Effector CD8-positive, alpha-beta T cell (primary cell): ENCODE measurements around the gene KITLG.
"Not testable (repeated sequence)": the region's sequence is repeated elsewhere in the genome, so short reads cannot be mapped to it uniquely, and the experiment has no call there.

ENCODE experiments used
- DNase-seq: peaks from one replicate; lab custom pipeline; 2025; lab: John Stamatoyannopoulos, UW

KITLG gene

DNA sequence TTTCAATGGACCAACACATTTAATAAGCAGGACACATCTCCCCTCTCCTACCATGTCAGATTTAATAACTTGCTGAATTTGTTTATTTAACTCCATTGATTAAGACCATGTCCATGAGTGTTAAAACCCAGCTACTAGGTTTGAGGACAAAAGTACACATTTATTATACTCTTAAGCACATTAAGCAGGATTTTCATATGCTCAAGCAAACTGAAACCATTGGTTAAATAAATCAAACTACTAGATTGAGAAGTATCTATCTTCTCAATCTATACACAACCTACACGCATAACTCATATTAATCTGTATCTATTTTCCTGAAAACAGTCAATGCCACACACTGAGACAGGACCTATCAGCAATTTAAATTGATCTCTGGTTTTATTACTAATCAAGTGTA lies 85.2 kb downstream of the KITLG start:
- no peak for DNase-seq

DNA sequence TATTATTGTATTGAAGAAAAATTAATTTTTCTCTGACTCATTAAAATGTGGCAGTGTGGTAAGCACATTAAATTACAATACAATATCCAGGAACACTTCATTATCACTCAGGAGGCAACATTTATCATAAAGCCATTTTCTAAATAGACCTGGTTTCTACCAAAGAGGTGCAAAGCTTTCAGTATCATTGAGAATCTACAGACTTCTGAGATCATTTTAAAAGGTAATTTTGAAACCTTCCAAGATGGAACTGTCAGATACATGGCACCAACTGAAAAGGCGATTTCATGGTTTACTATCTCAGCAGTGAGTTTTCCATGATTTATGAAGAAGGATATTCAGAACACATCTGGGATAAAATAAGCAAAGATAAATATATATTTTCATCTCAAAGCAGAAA lies 85.8 kb downstream of the KITLG start:
- no peak for DNase-seq

DNA sequence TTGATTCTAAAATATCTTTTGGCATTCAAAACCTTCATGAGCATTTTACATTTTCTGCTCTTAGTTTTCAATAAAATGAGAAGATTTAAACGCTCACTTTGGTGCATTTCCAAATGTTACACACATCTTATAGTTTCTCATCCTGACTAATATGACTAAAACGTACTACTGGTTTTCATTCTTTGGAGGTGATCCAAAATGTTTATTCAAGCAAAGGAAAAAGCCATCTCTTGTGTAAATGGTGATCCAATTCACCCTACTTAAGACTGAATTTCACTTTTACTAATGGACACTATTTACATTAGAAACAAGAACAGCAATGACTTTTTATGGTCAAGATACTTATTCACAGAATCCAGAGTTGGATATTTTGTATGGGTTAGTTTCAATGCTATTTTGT lies 86.6 kb downstream of the KITLG start:
- DNase-seq, result no peak

DNA sequence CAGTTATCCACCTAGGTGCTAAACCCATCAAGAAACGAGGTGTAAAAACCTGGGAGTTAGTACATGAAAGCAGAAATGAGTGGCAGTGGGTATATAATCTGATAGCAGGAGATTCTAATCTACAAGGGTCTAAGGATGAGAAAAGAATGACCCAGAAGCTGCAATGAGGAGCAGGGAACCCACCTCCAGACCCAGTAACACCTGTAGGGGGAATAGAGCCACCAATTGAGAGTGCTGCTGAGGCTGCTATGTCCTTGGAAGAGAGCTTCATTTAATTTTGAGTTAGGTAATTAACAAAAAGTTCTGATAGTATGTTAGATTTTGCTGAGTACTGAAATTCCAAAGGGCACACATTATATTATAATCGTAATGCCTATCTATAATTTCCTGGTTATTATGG lies 89.8 kb downstream of the KITLG start:
- DNase-seq, result no peak

DNA sequence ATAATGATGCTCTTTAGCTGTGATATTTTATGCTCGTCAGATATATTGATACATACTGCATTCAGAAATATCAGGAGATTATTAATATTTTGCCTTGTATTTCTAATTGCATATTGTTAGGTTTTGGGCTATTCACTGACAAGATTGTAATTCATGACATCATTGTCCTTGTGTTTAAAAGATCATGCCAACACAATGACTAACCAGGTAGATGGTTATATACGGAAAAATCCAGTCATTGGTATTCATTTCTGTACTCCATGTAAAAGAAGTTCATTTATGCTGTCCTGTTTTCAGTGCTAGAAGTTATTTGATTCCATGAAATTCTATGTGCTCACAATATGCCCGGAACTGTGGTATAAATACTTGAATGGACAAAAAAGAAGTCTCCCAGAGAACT lies 107.5 kb downstream of the KITLG start:
- DNase-seq, result no peak

DNA sequence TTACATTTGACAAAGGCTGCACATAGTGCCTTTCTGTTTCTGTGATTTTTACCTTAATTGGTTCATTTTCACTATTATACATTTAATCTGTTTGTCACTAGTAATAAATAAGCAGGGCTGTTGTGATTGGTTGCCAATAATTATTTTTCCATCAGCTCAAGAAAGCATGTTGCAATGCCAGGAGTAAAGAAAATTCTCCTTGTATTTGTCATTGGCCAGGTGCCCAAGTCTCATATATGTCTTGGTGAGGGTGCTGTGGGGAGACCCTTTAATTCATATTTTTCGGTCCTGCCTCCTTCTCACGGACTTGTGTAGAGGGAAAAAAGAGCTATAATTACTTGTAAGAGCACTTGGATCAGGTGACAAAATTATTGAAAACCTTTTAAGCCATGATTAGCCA lies 108.0 kb downstream of the KITLG start:
- no peak for DNase-seq

DNA sequence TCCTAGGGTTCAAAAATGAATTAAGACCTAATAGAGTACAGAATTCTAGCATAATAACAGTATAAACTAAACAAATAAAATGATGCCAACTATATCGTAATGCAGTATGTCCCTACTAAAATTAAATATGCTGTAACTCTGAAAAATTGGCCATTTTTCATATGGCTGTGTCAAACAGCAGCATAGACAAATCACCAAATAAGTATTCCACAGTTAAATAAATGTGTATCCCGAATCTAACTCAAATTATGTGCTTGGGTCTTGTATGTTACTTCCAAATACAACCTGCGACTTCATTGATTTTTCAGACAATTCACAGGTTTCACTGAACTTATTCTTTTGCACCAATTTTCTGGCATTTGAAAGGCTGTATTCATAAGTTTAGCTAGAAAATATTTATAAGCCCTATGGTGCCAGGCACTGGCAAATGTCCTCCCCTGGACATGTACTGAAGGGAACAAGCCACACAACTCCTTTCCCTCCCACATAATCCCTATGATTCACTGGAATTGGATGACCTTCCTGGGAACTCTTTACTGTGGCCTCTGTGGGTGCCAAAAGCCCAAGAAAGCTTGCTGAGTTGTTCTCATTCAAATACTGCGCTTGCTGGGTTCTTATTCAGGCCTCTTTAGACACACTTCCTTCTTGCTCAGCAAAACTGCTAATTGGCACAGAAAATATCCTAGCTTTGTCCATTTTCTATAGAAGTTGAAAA lies 108.8 kb downstream of the KITLG start:
- DNase-seq, result no peak

DNA sequence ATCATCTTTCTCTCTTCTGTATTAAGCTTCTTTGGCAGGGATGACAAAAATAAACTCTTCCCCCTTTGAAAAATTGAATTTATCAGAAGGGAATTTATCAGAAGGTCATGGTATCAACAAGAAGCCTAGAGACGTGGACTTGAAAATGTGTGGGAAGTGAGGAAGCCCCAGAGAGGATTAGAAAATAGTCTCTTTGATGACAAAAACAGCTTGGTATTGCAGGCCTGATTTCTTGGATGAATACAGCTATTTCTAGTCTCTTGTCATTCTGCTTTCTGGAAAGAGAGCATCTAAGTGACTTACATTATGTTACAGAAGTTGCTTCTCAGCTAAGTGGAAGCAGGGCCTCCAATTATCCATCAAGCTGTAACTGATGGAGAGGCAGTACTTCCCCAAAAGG lies 111.1 kb downstream of the KITLG start:
- no peak for DNase-seq

DNA sequence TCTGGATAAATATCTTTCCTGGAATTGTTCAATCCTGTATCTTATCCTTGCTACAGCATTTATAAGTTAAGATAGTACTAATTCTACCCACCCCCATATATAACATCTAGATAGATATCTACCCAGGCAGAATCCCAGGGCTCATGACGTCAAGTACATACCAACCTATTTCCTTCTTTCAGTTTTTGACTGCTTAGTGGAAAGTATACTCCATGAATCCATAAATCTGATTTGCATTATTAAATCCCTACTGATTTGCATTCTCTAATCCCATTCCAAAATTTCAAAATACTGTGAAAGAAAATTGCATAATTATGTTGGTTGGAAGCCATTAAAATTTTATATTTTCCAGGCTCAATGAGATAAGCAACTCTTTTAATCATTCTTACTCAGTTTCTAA lies 111.7 kb downstream of the KITLG start:
- DNase-seq, result no peak

DNA sequence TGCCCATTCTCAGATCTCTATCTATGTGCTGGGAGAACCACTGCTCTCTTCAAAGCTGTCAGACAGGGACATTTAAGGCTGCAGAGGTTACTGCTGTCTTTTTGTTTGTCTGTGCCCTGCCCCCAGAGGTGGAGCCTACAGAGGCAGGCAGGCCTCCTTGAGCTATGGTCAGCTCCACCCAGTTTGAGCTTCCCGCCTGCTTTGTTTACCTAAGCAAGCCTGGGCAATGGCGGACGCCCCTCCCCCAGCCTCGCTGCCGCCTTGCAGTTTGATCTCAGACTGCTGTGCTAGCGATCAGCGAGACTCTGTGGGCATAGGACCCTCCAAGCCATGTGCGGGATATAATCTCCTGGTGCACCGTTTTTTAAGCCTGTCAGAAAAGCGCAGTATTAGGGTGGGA lies 113.6 kb downstream of the KITLG start:
- DNase-seq, result not testable (repeated sequence)

DNA sequence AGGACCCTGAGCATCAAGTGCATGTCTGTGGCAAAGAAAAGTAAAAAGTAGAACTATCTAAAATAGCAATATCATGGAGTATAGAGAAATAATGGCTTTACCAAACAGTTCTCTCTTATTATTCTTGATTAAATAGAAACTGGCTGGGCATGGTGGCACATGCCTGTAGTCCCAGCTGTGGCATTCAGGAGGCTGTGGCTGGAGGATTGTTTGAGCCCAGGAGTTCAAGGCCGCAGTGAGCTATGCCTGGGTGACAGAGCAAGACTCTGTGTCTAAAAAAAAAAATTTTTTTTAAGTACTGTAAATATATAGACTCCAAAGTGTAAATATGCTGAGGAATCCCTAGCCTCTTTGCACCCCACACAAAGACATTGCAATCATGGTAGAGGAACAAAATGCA lies 121.9 kb downstream of the KITLG start:
- DNase-seq, result no peak

DNA sequence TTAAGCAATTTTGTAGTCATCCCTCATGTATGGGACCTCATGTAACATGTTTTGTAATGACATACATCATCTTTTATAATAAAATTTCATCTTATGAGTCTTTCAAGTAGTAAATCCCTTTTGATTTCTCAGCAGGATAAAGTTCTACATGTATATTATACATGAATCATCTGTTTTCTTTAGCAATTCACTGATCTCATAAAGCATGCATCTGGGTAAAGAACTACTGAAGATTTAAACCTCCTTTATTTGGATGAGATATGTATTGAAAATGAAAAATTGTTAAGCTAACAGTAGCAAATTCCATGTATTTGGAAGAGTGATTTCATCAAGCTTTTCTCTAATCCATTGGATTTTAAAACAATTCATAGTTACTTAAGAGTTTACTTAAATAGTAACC lies 126.9 kb downstream of the KITLG start:
- DNase-seq, result no peak

DNA sequence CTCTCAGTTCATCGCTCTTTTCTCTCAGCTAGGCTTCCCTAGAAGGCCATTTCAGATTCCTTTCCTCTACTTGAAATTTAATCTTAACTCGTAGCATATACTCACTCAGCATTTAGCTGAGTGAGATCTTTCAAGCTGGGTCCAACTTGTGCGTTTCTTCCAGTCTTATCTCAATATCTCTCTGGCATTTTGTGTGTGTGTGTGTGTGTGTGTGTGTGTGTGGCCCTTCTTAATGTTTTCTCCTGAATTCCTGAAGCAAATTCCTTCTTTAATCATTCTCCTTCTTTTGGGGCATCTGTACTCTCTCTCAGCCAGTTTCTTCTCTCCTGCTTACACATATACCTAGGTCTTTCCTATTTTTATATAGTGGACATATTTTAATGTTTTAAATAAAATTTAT lies 129.1 kb downstream of the KITLG start:
- DNase-seq, result no peak

DNA sequence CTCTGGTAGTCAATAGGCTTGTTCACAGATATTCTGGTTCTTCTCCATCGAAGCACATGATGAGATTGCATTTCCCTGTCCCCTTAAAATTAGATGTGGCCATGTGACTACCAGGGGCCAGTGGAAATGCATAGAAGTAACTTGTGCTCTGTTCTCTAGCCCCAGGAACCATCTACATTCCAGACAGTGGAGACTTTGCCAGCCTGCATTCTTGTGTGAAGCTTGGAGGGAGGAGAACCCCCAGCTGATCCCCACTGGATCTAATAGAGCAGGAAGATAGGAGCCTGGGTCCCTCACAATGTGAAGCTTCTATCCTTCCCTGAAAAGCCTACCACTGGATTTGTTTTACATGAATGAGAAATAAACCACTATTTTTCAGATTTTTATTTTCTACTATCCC lies 130.1 kb downstream of the KITLG start:
- DNase-seq, result no peak

DNA sequence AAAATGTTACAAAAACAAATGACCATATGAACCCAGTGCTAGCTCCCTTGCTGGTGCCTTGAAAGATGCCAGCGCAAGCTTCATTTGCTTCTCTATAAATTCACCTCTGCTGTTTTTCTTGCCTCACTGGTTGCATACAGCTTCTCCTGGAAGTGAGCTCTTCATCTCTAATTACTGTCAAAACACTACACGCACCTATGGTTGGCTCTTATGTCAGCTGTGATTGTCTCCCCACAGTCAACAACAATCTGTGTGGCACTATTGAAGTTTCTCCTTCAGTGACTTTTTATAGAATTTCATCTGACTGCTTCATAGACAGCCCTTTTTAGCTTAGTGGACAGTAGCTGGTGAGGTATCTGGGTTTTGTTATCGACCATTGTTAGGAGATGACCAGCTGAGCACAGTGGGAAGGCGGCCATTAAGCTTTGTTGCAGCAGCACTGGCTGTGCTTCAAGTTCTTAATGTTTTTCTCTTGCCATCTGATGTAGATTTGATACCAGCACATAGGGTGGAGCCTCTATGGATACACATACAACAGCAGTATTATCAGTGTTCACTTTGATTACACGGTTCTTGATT lies 131.8 kb downstream of the KITLG start:
- no peak for DNase-seq

DNA sequence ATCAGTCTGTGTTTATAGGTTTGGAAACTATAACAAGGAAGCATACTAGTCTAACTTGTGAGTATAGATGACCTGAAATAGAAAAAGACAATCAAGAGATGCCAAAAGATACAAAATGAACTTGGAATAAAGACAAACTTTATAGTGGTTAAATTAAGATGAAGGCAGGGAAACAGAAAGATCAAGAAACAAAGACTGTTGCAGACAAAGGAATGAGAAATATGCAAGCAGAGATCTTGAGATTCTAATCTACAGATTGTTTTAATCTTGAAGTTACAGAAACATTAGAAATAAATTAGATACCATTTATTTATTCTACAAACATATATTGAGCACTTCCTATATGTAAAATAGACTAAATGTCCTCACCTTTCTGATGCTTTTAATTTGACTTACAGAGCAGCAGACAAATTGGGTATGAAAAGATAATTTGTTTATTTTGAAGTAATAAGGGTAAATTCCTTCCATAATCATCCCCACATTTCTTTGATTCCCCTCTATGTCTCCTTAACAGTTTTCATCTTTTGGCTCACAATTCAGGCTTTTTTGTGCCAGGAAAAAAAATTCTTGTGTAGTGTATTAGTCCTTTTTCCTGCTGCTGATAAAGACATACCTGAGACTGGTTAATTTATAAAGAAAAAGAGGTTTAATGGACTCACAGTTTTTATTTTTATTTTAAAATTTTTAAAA lies 134.4 kb downstream of the KITLG start:
- DNase-seq, result no peak

DNA sequence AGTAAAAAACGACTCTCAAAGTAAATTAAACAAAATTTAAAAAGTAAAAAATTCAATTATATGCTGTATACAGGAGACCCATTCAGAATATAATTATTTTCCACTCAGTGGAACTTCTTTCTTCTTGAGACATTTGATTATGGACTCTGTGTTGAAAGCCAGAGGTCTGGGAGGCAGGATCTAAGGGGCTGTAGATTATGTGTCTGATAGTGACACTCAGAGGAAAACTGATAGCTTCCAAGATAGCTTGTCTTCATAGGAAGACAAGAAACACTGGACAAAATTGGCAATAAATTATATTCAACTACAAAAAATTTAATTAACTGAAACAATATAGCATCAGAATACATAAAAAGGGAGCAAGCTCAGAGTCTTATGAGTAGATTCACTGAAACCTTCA lies 135.8 kb downstream of the KITLG start:
- DNase-seq, result no peak
